HepG2 (cell line): ENCODE results near the gene CAPN14. TPM values are rescaled to one million over a fixed set of nuclear protein-coding genes. Genes with fewer than 3 reads are reported as not detected.

Source experiments
- polyA plus RNA-seq, 8 experiments: library from polyadenylated mRNA; depleted of rRNA in 3 of 8; stranded (reverse) in 7 of 8; unstranded in 1 of 8; fragments of >200 nt; fragmentation: Illumina TruSeq in 4 of 8; extraction: Trizol in 4 of 8; gene quantifications; 2 replicates each; pipeline versions ENCODE4 v1.2.1 to v1.2.3, GENCODE V29; 2011 to 2016; ENCODE audit warnings: low read depth in 4 of 8, missing spikeins in 1 of 8, mixed read lengths in 1 of 8; ENCODE audit not compliant: insufficient read depth in 1 of 8
- small RNA-seq, 3 experiments: library from RNA; depleted of rRNA; stranded (forward); fragments of <200 nt; gene quantifications; one replicate each; pipeline ENCODE3, GENCODE V24; 2012; ENCODE audit warnings: low read depth in 2 of 3, low replicate concordance in 1 of 3; ENCODE audit not compliant: insufficient read length in 3 of 3, insufficient read depth in 2 of 3
- total RNA-seq, 5 experiments: library from RNA; depleted of rRNA; stranded (reverse); fragments of >200 nt; fragmentation: Illumina TruSeq; extraction: Trizol; gene quantifications; 2 replicates each; pipeline ENCODE4 v1.2.3, GENCODE V29; 2016; ENCODE audit warnings: low read depth in 1 of 5

Gene CAPN14
- total and polyA plus RNA-seq, 2 of the 13 experiments (the other 11 are each of a cell fraction or from before 2014, with no cell fraction given), result not detected

Small RNAs within 50 kb of the gene (small RNA-seq; reads per million reads assigned to genes)
- 0 reads per million in 3 experiments for gene RNA5SP90

Other genes starting within 250 kb of the CAPN14 start
- not detected in 2 replicates for gene GALNT14, start 79.1 kb downstream of the CAPN14 start, total RNA-seq (2016; rRNA removed; fragmentation: Illumina TruSeq; extraction: Trizol)
- not detected in 2 replicates for gene GALNT14, start 79.1 kb downstream of the CAPN14 start, polyA plus RNA-seq (2011; rRNA removed)
- 0.69 and 0.70 TPM in 2 replicates for gene EHD3, start 16.6 kb upstream of the CAPN14 start, total RNA-seq (2016; rRNA removed; fragmentation: Illumina TruSeq; extraction: Trizol)
- 0.20 and 0.27 TPM in 2 replicates for gene EHD3, start 16.6 kb upstream of the CAPN14 start, polyA plus RNA-seq (2011; rRNA removed)
- gene XDH, start 197.2 kb upstream of the CAPN14 start, total RNA-seq (2016; rRNA removed; fragmentation: Illumina TruSeq; extraction: Trizol), result not detected in 2 replicates
- not detected in 2 replicates for gene XDH, start 197.2 kb upstream of the CAPN14 start, polyA plus RNA-seq (2011; rRNA removed)